ENCODE data around the gene FBXL16. TPM values are rescaled to one million over a fixed set of nuclear protein-coding genes. Genes with fewer than 3 reads are reported as not detected.
A peak's percentile ranks its signal among the peaks of the same experiment; 100 is the strongest.

FBXL16 gene
- total RNA-seq, 1 donor from 2014 or later: 0.46 TPM

- no peak for TF ChIP-seq CTCF (conservative IDR thresholded peaks at IDR 0.05; ENCODE audit: low read depth, low read length)
- peak overlapping the region; percentile 72 for H3K4me3 ChIP-seq (ENCODE audit: low read depth, low read length)
- DNase-seq (ENCODE audit: low read depth): no peak
These were observed 34.8 kb upstream of the FBXL16 start for GRCh38 chr16:740459-740763.

- peak overlapping the region; percentile 72 for H3K4me3 ChIP-seq (ENCODE audit: low read depth, low read length)
- DNase-seq (ENCODE audit: low read depth): no peak
- no peak for TF ChIP-seq CTCF (conservative IDR thresholded peaks at IDR 0.05; ENCODE audit: low read depth, low read length)
These were observed 34.2 kb upstream of the FBXL16 start for GRCh38 chr16:739560-740458.

GRCh38 chr16:736936-737481 lies 31.4 kb upstream of the FBXL16 start:
- no peak for TF ChIP-seq CTCF (conservative IDR thresholded peaks at IDR 0.05; ENCODE audit: low read depth, low read length)
- no peak overlapping the region for H3K4me3 ChIP-seq (ENCODE audit: low read depth, low read length)
- DNase-seq (ENCODE audit: low read depth): no peak

GRCh38 chr16:735982-736453 lies 30.4 kb upstream of the FBXL16 start:
- no peak for DNase-seq (ENCODE audit: low read depth)

GRCh38 chr16:734981-735881 lies 29.6 kb upstream of the FBXL16 start:
- TF ChIP-seq CTCF (conservative IDR thresholded peaks at IDR 0.05; ENCODE audit: low read depth, low read length): no peak
- no peak for DNase-seq (ENCODE audit: low read depth)
- H3K4me3 ChIP-seq (ENCODE audit: low read depth, low read length): no peak overlapping the region

More at GRCh38 chr16:735982-736453, 30.4 kb upstream of the FBXL16 start:
- no peak for TF ChIP-seq CTCF (conservative IDR thresholded peaks at IDR 0.05; ENCODE audit: low read depth, low read length)
- no peak overlapping the region for H3K4me3 ChIP-seq (ENCODE audit: low read depth, low read length)

- no peak for TF ChIP-seq CTCF (conservative IDR thresholded peaks at IDR 0.05; ENCODE audit: low read depth, low read length)
- no peak for DNase-seq (ENCODE audit: low read depth)
- no peak overlapping the region for H3K4me3 ChIP-seq (ENCODE audit: low read depth, low read length)
These were observed 28.8 kb upstream of the FBXL16 start for GRCh38 chr16:734208-734980.
